ENCODE measurements around the gene WDR18. TPM values are rescaled to one million over a fixed set of nuclear protein-coding genes. Genes with fewer than 3 reads are reported as not detected.
A peak's percentile ranks its signal among the peaks of the same experiment; 100 is the strongest.

WDR18 gene
- total RNA-seq, 1 experiment from 2014 or later, result 44.0 TPM

GRCh38 chr19:995051-995827 is 11.1 kb downstream of the WDR18 start:
- ATAC-seq (peak; percentile 26; the same call in 1 of the 2 replicates), DNase-seq (ENCODE audit: low read depth, low spot score) (no peak)
- no peaks in the 10 kb centered on the region for H3K27me3 ChIP-seq (ENCODE audit: control insufficient read depth, insufficient read depth, low read length)
- no peak overlapping the region for H3K27ac ChIP-seq (ENCODE audit: low read length)
- no peaks in the 10 kb centered on the region for H3K36me3 ChIP-seq (ENCODE audit: control insufficient read depth, insufficient read depth, low read length)
- no peak overlapping the region for H3K4me3 ChIP-seq (ENCODE audit: low read depth in 2 of 2, low read length in 2 of 2)
- H3K4me1 ChIP-seq (ENCODE audit: control insufficient read depth, insufficient read depth, low read length), result peaks cover 8% of the 10 kb centered on the region
- no peak for TF ChIP-seq CTCF (IDR thresholded peaks at IDR 0.05)
- TF ChIP-seq POLR2AphosphoS5 (IDR thresholded peaks at IDR 0.05; ENCODE audit: low read depth, low read length), result no peak
- TF ChIP-seq SIN3A (IDR thresholded peaks at IDR 0.05; ENCODE audit: borderline replicate concordance, insufficient read depth, low read depth, low read length), result no peak
- no peak for TF ChIP-seq REST (IDR thresholded peaks at IDR 0.05; ENCODE audit: insufficient read depth in 1 of 2, low read depth in 2 of 2, low read length in 1 of 2)
- no peak for TF ChIP-seq TCF7L2 (IDR thresholded peaks at IDR 0.05; ENCODE audit: low read depth, low read length)
- CTCF ChIA-PET, result interaction anchor here (0.5 kb wide), 1 partner anchor 72 kb away, joined by 5 read pairs; no protein-coding TSS in a partner anchor
- POLR2A ChIA-PET, result no interaction called here
- H3K9me3 ChIP-seq (ENCODE audit: control insufficient read depth, insufficient read depth, low read depth, low read length), result no peaks in the 10 kb centered on the region
- intact Hi-C loops (cut with micrococcal nuclease; ENCODE audit: unreplicated experiment), result loop anchor here (5.0 kb wide), 1 partner anchor 138 kb away; the partner anchor contains the start of gene CFD
- BruUV-seq (replicated peaks), result TSS peak; percentile 62
- in situ Hi-C loops (cut with HindIII; ENCODE audit: low pct_unique_long_range_greater_than_20kb, low sequenced_read_pairs), result no loop called here

- DNase-seq (ENCODE audit: low read depth, low spot score) (no peak), ATAC-seq (peak; percentile 27; the same call in 1 of the 2 replicates)
- intact Hi-C loops (cut with micrococcal nuclease; ENCODE audit: unreplicated experiment) (loop anchor here (5.0 kb wide), 1 partner anchor 139 kb away; the partner anchor contains the start of gene CFD), in situ Hi-C loops (cut with HindIII; ENCODE audit: low pct_unique_long_range_greater_than_20kb, low sequenced_read_pairs) (no loop called here)
- POLR2A ChIA-PET, result no interaction called here
- CTCF ChIA-PET, result no interaction called here
- no peak for TF ChIP-seq SIN3A (IDR thresholded peaks at IDR 0.05; ENCODE audit: borderline replicate concordance, insufficient read depth, low read depth, low read length)
- no peak for TF ChIP-seq CTCF (IDR thresholded peaks at IDR 0.05)
- TF ChIP-seq REST (IDR thresholded peaks at IDR 0.05; ENCODE audit: insufficient read depth in 1 of 2, low read depth in 2 of 2, low read length in 1 of 2), result no peak
- TF ChIP-seq POLR2AphosphoS5 (IDR thresholded peaks at IDR 0.05; ENCODE audit: low read depth, low read length), result 0 out of 2 replicates have a peak, but pooled peaks have one; percentile 28
- H3K36me3 ChIP-seq (ENCODE audit: control insufficient read depth, insufficient read depth, low read length), result no peaks in the 10 kb centered on the region
- no peaks in the 10 kb centered on the region for H3K27me3 ChIP-seq (ENCODE audit: control insufficient read depth, insufficient read depth, low read length)
- H3K4me1 ChIP-seq (ENCODE audit: control insufficient read depth, insufficient read depth, low read length), result peaks cover 8% of the 10 kb centered on the region
- no peak overlapping the region for H3K27ac ChIP-seq (ENCODE audit: low read length)
- no TSS peak for BruUV-seq (replicated peaks)
- H3K9me3 ChIP-seq (ENCODE audit: control insufficient read depth, insufficient read depth, low read depth, low read length), result no peaks in the 10 kb centered on the region
- H3K4me3 ChIP-seq (ENCODE audit: low read depth in 2 of 2, low read length in 2 of 2), result peak overlapping the region in 1 of 2 experiments; percentile 5; a peak in 2 of 4 replicates
Measured at GRCh38 chr19:996051-996838, 12.1 kb downstream of the WDR18 start.
